Lower lobe of right lung (tissue), 2 donors: ENCODE data around the gene RGMA. TPM values are rescaled to one million over a fixed set of nuclear protein-coding genes. Genes with fewer than 3 reads are reported as not detected.

Experiments used
- ATAC-seq, 2 donors: fragments of 200-7000 bp; cut with Tn5 transposase; one replicate each; pipeline ENCODE4 v1.9.1; 2020 to 2022; ENCODE audit warnings: mild to moderate bottlenecking in 2 of 2, moderate library complexity in 2 of 2
- DNase-seq: peaks from one replicate; pipeline ENCODE4 v3.0.0-alpha.2; 2020
- H3K27ac ChIP-seq: fragments of 200-600 bp; one replicate; pipeline ENCODE4 v1.8.0; 2022
- H3K27me3 ChIP-seq: fragments of 200-600 bp; one replicate; pipeline ENCODE4 v1.8.0; 2022; ENCODE audit warnings: low read depth
- H3K36me3 ChIP-seq: fragments of 200-600 bp; one replicate; pipeline ENCODE4 v1.8.0; 2022; ENCODE audit warnings: mild to moderate bottlenecking
- H3K4me1 ChIP-seq: fragments of 200-600 bp; one replicate; pipeline ENCODE4 v1.8.0; 2022
- H3K4me3 ChIP-seq: fragments of 200-600 bp; one replicate; pipeline ENCODE4 v1.8.0; 2022; ENCODE audit warnings: mild to moderate bottlenecking
- H3K9me3 ChIP-seq: fragments of 200-600 bp; one replicate; pipeline ENCODE4 v1.8.0; 2022
- CTCF ChIP-seq: fragments of 200-600 bp; IDR thresholded peaks from one replicate; pipeline ENCODE4 v1.8.0; 2022; ENCODE audit warnings: antibody characterized with exemption, mild to moderate bottlenecking
- intact Hi-C: fragments of 100-400 bp; cut with DNase I; formaldehyde crosslinking; loops from one replicate; pipeline ENCODE4 v1.11.0; 2022
- total RNA-seq: library from RNA; stranded (reverse); fragmentation: NEBNext Ultra II Directional; extraction: Animal tissue kit (Norgen Biotek cat#: 25700); gene quantifications from one replicate; pipeline ENCODE4 v1.2.1, GENCODE V29; 2021
- donor health status: DM: no; HTN: yes; CAD: no; lungs with severe emphysema.

Gene RGMA
- total RNA-seq, 1 donor from 2014 or later: 9.7 TPM

GRCh38 chr15:93020976-93021772 is 67.8 kb downstream of the RGMA start:
- Histone ChIP-seq H3K4me3 (no peak overlapping the region), H3K4me1 (peaks cover 12% of the 10 kb centered on the region), H3K27me3 (no peaks in the 10 kb centered on the region), H3K36me3 (peaks cover 100% of the 10 kb centered on the region), H3K9me3 (no peaks in the 10 kb centered on the region), H3K27ac (no peak overlapping the region)
- ATAC-seq: no peak
- TF ChIP-seq CTCF: no peak
- intact Hi-C loops: no loop called here
- no peak for DNase-seq

GRCh38 chr15:93019971-93020370 is 69.0 kb downstream of the RGMA start:
- Histone ChIP-seq H3K9me3 (no peaks in the 10 kb centered on the region), H3K4me3 (no peak overlapping the region), H3K36me3 (peaks cover 100% of the 10 kb centered on the region), H3K4me1 (no peaks in the 10 kb centered on the region), H3K27me3 (no peaks in the 10 kb centered on the region), H3K27ac (no peak overlapping the region)
- DNase-seq: no peak
- ATAC-seq: no peak
- TF ChIP-seq CTCF: no peak
- intact Hi-C loops: no loop called here

GRCh38 chr15:93019090-93019489 is 69.9 kb downstream of the RGMA start:
- no peak for ATAC-seq
- DNase-seq: no peak
- TF ChIP-seq CTCF: no peak
- intact Hi-C loops: no loop called here
- H3K4me1 ChIP-seq: no peaks in the 10 kb centered on the region
- H3K27ac ChIP-seq: no peak overlapping the region
- no peaks in the 10 kb centered on the region for H3K27me3 ChIP-seq
- peaks cover 100% of the 10 kb centered on the region for H3K36me3 ChIP-seq
- H3K9me3 ChIP-seq: no peaks in the 10 kb centered on the region
- H3K4me3 ChIP-seq: no peak overlapping the region

- Histone ChIP-seq H3K36me3 (peaks cover 100% of the 10 kb centered on the region), H3K9me3 (no peaks in the 10 kb centered on the region), H3K4me1 (no peaks in the 10 kb centered on the region), H3K4me3 (no peak overlapping the region), H3K27me3 (no peaks in the 10 kb centered on the region), H3K27ac (no peak overlapping the region)
- intact Hi-C loops: no loop called here
- DNase-seq (no peak), ATAC-seq (no peak)
- no peak for TF ChIP-seq CTCF
Measured at GRCh38 chr15:93018574-93018973, 70.4 kb downstream of the RGMA start.

- no peak overlapping the region for H3K4me3 ChIP-seq
- H3K4me1 ChIP-seq: no peaks in the 10 kb centered on the region
- no peaks in the 10 kb centered on the region for H3K9me3 ChIP-seq
- no peak for TF ChIP-seq CTCF
- intact Hi-C loops: no loop called here
- H3K36me3 ChIP-seq: peaks cover 100% of the 10 kb centered on the region
- ATAC-seq (no peak), DNase-seq (no peak)
- H3K27me3 ChIP-seq: no peaks in the 10 kb centered on the region
- no peak overlapping the region for H3K27ac ChIP-seq
Measured at GRCh38 chr15:93017526-93017925, 71.5 kb downstream of the RGMA start.
